Measurements from ENCODE around the gene EID3. TPM values are rescaled to one million over a fixed set of nuclear protein-coding genes. Genes with fewer than 3 reads are reported as not detected.
A peak's percentile ranks its signal among the peaks of the same experiment; 100 is the strongest.

Gene EID3
- polyA plus RNA-seq, 2 of the 4 experiments (the other 2 are of a cell fraction) = 6.8 to 12.2 TPM

DNA sequence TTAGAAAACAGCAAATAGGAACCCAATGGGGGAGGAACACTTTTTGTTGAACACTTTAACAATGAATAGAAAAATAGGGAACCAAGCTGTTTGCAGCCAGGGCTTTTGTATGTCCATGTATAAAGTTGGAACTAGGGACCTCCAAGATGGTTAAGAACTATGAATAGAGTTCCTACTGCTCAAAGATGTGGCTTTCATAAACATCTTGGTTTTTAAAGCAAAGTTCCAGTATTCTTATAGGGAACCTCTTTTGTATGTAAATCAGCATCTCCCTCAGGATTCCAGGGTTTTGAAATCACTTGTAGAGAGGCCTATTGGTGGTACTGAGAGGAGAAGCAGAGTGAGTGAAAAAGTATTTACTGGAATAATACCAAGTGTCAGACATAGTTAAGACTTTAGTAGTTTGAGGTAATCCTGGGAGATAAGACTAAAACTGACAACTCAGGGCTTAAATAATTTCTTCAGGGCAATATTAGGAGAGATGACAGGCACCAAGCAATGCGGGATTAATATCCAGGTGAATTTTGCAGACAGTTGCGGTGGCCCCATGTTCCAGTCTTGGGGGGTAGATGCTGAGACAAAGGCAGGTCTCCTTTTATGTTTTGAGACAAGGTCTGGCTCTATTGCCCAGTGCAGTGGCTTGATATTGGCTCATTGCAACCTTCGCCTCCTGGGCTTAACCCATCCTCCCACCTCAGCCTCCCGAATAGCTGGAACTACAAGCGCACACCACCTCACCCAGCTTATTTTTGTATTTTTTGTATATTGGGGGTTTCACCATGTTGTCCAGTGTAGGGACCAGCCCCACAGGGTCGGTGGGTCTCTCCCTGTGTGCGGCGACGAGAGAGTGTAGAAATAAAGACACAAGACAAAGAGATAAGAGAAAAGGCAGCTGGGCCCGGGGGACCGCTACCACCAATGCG, 10.4 kb upstream of the EID3 start:
- CTCF ChIA-PET = interaction anchor here (0.8 to 13.7 kb wide), 6 partner anchors 9 to 82 kb away, joined by 3 to 155 read pairs (median 6); partner anchors contain the start of genes EID3 and TXNRD1
- Histone ChIP-seq H3K4me1 (peaks cover 60% of the 10 kb centered on the region), H3K4me2 (peak overlapping the region; percentile 97), H3K4me3 (peak overlapping the region; percentile 68), H3K9me3 (no peaks in the 10 kb centered on the region), H3K27ac (peak overlapping the region; percentile 94 to 98)
- ATAC-seq (peak in 1 of 2 experiments; percentile 1; a peak in 2 of 6 replicates), DNase-seq (ENCODE audit: low read depth in 1 of 2, low spot score in 1 of 2) (peak in 1 of 2 experiments; percentile 46), FAIRE-seq (no peak)
- POLR2A ChIA-PET = interaction anchor here (2.5 to 8.6 kb wide), 4 partner anchors 7 to 77 kb away, joined by 14 to 190 read pairs (median 54); partner anchors contain the start of genes EID3 and TXNRD1
- 3% methylated on average over 12 of the region's 12 CpGs for WGBS (ENCODE audit: missing lambda C conversion rate)
- TF ChIP-seq KDM1A (IDR thresholded peaks at IDR 0.05; ENCODE audit: low read depth) = no peak
- no peak for TF ChIP-seq EHMT2 (IDR thresholded peaks at IDR 0.05; ENCODE audit: low read depth)
- TF ChIP-seq BHLHE40 (IDR thresholded peaks at IDR 0.05; ENCODE audit: low read depth, low read length) = no peak
- peak; percentile 88 for TF ChIP-seq RARB (CRISPR knock-in tag; IDR thresholded peaks at IDR 0.05)
- TF ChIP-seq, protein P1, sequence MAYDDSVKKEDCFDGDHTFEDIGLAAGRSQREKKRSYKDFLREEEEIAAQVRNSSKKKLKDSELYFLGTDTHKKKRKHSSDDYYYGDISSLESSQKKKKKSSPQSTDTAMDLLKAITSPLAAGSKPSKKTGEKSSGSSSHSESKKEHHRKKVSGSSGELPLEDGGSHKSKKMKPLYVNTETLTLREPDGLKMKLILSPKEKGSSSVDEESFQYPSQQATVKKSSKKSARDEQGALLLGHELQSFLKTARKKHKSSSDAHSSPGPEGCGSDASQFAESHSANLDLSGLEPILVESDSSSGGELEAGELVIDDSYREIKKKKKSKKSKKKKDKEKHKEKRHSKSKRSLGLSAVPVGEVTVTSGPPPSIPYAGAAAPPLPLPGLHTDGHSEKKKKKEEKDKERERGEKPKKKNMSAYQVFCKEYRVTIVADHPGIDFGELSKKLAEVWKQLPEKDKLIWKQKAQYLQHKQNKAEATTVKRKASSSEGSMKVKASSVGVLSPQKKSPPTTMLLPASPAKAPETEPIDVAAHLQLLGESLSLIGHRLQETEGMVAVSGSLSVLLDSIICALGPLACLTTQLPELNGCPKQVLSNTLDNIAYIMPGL (CRISPR knock-in tag; IDR thresholded peaks at IDR 0.05; ENCODE audit: borderline replicate concordance) = peak; percentile 91
- no peak for TF ChIP-seq KDM5A (IDR thresholded peaks at IDR 0.05)
- peak; percentile 94 for TF ChIP-seq POLR2AphosphoS2 (conservative IDR thresholded peaks at IDR 0.05; ENCODE audit: low read length)
- no peak for TF ChIP-seq ZFP36 (IDR thresholded peaks at IDR 0.05; ENCODE audit: borderline replicate concordance, partially characterized antibody)
- no peak for TF ChIP-seq SMC3 (IDR thresholded peaks at IDR 0.05)
- TF ChIP-seq HOXB5 (CRISPR knock-in tag; IDR thresholded peaks at IDR 0.05) = no peak
- no peak for TF ChIP-seq RNF2 (IDR thresholded peaks at IDR 0.05; ENCODE audit: borderline replicate concordance, low read depth)
- TF ChIP-seq RCOR1 (IDR thresholded peaks at IDR 0.05; ENCODE audit: low read depth, low read length) = no peak
- peak; percentile 74; the same call in 1 of the 2 replicates for TF ChIP-seq EHF (CRISPR knock-in tag; IDR thresholded peaks at IDR 0.05)
- TF ChIP-seq, protein P2, sequence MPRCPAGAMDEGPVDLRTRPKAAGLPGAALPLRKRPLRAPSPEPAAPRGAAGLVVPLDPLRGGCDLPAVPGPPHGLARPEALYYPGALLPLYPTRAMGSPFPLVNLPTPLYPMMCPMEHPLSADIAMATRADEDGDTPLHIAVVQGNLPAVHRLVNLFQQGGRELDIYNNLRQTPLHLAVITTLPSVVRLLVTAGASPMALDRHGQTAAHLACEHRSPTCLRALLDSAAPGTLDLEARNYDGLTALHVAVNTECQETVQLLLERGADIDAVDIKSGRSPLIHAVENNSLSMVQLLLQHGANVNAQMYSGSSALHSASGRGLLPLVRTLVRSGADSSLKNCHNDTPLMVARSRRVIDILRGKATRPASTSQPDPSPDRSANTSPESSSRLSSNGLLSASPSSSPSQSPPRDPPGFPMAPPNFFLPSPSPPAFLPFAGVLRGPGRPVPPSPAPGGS (IDR thresholded peaks at IDR 0.05) = no peak
- no peak for TF ChIP-seq HDAC2 (IDR thresholded peaks at IDR 0.05)
- TF ChIP-seq, protein P3, sequence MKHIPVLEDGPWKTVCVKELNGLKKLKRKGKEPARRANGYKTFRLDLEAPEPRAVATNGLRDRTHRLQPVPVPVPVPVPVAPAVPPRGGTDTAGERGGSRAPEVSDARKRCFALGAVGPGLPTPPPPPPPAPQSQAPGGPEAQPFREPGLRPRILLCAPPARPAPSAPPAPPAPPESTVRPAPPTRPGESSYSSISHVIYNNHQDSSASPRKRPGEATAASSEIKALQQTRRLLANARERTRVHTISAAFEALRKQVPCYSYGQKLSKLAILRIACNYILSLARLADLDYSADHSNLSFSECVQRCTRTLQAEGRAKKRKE (CRISPR knock-in tag; IDR thresholded peaks at IDR 0.05; ENCODE audit: low read depth) = no peak
- TF ChIP-seq GATA3 (IDR thresholded peaks at IDR 0.05; ENCODE audit: borderline replicate concordance) = no peak
- no peak for TF ChIP-seq ZSCAN20 (CRISPR knock-in tag; IDR thresholded peaks at IDR 0.05)
- TF ChIP-seq EP300 (IDR thresholded peaks at IDR 0.05) = no peak
- TF ChIP-seq POLR2A (IDR thresholded peaks at IDR 0.05; ENCODE audit: low read length) = no peak; the same call in 1 of the 2 replicates
- TF ChIP-seq, protein P4, sequence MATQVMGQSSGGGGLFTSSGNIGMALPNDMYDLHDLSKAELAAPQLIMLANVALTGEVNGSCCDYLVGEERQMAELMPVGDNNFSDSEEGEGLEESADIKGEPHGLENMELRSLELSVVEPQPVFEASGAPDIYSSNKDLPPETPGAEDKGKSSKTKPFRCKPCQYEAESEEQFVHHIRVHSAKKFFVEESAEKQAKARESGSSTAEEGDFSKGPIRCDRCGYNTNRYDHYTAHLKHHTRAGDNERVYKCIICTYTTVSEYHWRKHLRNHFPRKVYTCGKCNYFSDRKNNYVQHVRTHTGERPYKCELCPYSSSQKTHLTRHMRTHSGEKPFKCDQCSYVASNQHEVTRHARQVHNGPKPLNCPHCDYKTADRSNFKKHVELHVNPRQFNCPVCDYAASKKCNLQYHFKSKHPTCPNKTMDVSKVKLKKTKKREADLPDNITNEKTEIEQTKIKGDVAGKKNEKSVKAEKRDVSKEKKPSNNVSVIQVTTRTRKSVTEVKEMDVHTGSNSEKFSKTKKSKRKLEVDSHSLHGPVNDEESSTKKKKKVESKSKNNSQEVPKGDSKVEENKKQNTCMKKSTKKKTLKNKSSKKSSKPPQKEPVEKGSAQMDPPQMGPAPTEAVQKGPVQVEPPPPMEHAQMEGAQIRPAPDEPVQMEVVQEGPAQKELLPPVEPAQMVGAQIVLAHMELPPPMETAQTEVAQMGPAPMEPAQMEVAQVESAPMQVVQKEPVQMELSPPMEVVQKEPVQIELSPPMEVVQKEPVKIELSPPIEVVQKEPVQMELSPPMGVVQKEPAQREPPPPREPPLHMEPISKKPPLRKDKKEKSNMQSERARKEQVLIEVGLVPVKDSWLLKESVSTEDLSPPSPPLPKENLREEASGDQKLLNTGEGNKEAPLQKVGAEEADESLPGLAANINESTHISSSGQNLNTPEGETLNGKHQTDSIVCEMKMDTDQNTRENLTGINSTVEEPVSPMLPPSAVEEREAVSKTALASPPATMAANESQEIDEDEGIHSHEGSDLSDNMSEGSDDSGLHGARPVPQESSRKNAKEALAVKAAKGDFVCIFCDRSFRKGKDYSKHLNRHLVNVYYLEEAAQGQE (IDR thresholded peaks at IDR 0.05) = no peak; the same call in 1 of the 2 replicates
- TF ChIP-seq MAZ (IDR thresholded peaks at IDR 0.05; ENCODE audit: borderline replicate concordance, low read depth, low read length) = no peak
- no peak for TF ChIP-seq ZC3H11A (IDR thresholded peaks at IDR 0.05)
- TF ChIP-seq, protein P5, sequence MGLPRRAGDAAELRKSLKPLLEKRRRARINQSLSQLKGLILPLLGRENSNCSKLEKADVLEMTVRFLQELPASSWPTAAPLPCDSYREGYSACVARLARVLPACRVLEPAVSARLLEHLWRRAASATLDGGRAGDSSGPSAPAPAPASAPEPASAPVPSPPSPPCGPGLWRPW (IDR thresholded peaks at IDR 0.05) = no peak
- TF ChIP-seq TP53 (CRISPR knock-in tag; IDR thresholded peaks at IDR 0.05) = peak; percentile 93
- TF ChIP-seq HOXA7 (CRISPR knock-in tag; IDR thresholded peaks at IDR 0.05) = peak; percentile 88
- TF ChIP-seq TFCP2L1 (CRISPR knock-in tag; IDR thresholded peaks at IDR 0.05) = peak; percentile 92
- TF ChIP-seq SREBF2 (IDR thresholded peaks at IDR 0.05) = no peak
- no peak for TF ChIP-seq PHF8 (IDR thresholded peaks at IDR 0.05; ENCODE audit: borderline replicate concordance, low read depth)
- no peak for TF ChIP-seq MAFK (IDR thresholded peaks at IDR 0.05; ENCODE audit: partially characterized antibody)
- no peak for TF ChIP-seq CBX8 (IDR thresholded peaks at IDR 0.05)
- no peak for TF ChIP-seq CHD2 (IDR thresholded peaks at IDR 0.05; ENCODE audit: low read length, partially characterized antibody)
- no peak for TF ChIP-seq MYC (IDR thresholded peaks at IDR 0.05; ENCODE audit: borderline replicate concordance, low read length)
- TF ChIP-seq CHD4 (IDR thresholded peaks at IDR 0.05; ENCODE audit: borderline replicate concordance) = no peak
